Loucy (cell line): ENCODE measurements around the gene SPTBN2.

Experiments used
- H2AFZ ChIP-seq: fragments of 200-600 bp; sonication (generic); 2 replicates; pipeline ENCODE4 v1.6.0; 2016; ENCODE audit warnings: antibody characterized with exemption, mild to moderate bottlenecking, low read length, moderate library complexity
- H3F3A ChIP-seq: fragments of 200-600 bp; 2 replicates; pipeline ENCODE4 v1.6.0; 2016; ENCODE audit warnings: antibody characterized with exemption, low read depth, mild to moderate bottlenecking
- H3K27me3 ChIP-seq: fragments of 200-600 bp; sonication (generic); 2 replicates; pipeline ENCODE4 v1.6.1; 2014; ENCODE audit warnings: low read length, mild to moderate bottlenecking; ENCODE audit not compliant: insufficient read depth, poor library complexity, severe bottlenecking
- H3K36me3 ChIP-seq: fragments of 200-600 bp; sonication (generic); 2 replicates; pipeline ENCODE4 v1.6.1; 2016; ENCODE audit warnings: low read length; ENCODE audit not compliant: insufficient read depth
- H3K4me1 ChIP-seq: fragments of 200-600 bp; sonication (generic); 2 replicates; pipeline ENCODE4 v1.5.1; 2014; ENCODE audit warnings: low read length, mild to moderate bottlenecking; ENCODE audit not compliant: insufficient read depth, poor library complexity, severe bottlenecking
- H3K4me2 ChIP-seq: fragments of 200-600 bp; sonication (generic); 2 replicates; pipeline ENCODE4 v1.6.0; 2014; ENCODE audit warnings: antibody characterized with exemption, low read length, low read depth, mild to moderate bottlenecking; ENCODE audit not compliant: poor library complexity, severe bottlenecking
- H3K4me3 ChIP-seq: fragments of 200-600 bp; sonication (generic); 2 replicates; pipeline ENCODE4 v1.5.1; 2014; ENCODE audit warnings: low read length, mild to moderate bottlenecking, mixed read lengths; ENCODE audit not compliant: poor library complexity, severe bottlenecking
- H3K79me2 ChIP-seq: fragments of 200-600 bp; sonication (generic); 2 replicates; pipeline ENCODE4 v1.6.1; 2014; ENCODE audit warnings: low read length; ENCODE audit not compliant: insufficient read depth
- H3K9ac ChIP-seq: fragments of 200-600 bp; sonication (generic); 2 replicates; pipeline ENCODE4 v1.6.0; 2014; ENCODE audit warnings: mild to moderate bottlenecking, low read depth, low read length, moderate library complexity; ENCODE audit not compliant: poor library complexity, severe bottlenecking
- H3K9me2 ChIP-seq: fragments of 200-600 bp; sonication (generic); replicated peaks from 2 replicates; pipeline ENCODE4 v1.6.1; 2016; ENCODE audit warnings: low read depth, low read length, mixed read lengths
- H3K9me3 ChIP-seq: fragments of 200-600 bp; sonication (generic); 2 replicates; pipeline ENCODE4 v1.6.1; 2014; ENCODE audit warnings: mild to moderate bottlenecking, antibody characterized with exemption, low read length, low read depth; ENCODE audit not compliant: insufficient read depth
- H4K20me1 ChIP-seq: fragments of 200-600 bp; sonication (generic); 2 replicates; pipeline ENCODE4 v1.6.0; 2014; ENCODE audit warnings: antibody characterized with exemption, low read length, mild to moderate bottlenecking; ENCODE audit not compliant: insufficient read depth, poor library complexity, severe bottlenecking
- CTCF ChIP-seq: fragments of 200-600 bp; sonication (generic); conservative IDR thresholded peaks from 2 replicates; pipeline ENCODE4 v1.5.1; 2014; ENCODE audit warnings: mild to moderate bottlenecking, antibody characterized with exemption, low read length
- EZH2phosphoT487 ChIP-seq: fragments of 200-600 bp; IDR thresholded peaks from 2 replicates; pipeline ENCODE4 v1.6.1; 2018; ENCODE audit warnings: antibody characterized with exemption, mild to moderate bottlenecking, moderate library complexity, borderline replicate concordance

Gene SPTBN2

GRCh38 chr11:66659763-66660162 is 69.3 kb downstream of the SPTBN2 start:
- Histone ChIP-seq H3K4me2 (no peak overlapping the region), H3K9me3 (no peaks in the 10 kb centered on the region), H3K4me1 (no peaks in the 10 kb centered on the region), H3K27me3 (no peaks in the 10 kb centered on the region), H4K20me1 (peaks cover 11% of the 10 kb centered on the region), H3K36me3 (peaks cover 61% of the 10 kb centered on the region), H3K9ac (no peak overlapping the region), H3F3A (no peaks in the 10 kb centered on the region), H3K9me2 (no peaks in the 10 kb centered on the region), H3K79me2 (peaks cover 21% of the 10 kb centered on the region; the same call in 1 of the 2 replicates), H3K4me3 (no peak overlapping the region), H2AFZ (no peak overlapping the region)
- TF ChIP-seq EZH2phosphoT487 (no peak), CTCF (no peak)

- no peak overlapping the region for H3K9ac ChIP-seq
- TF ChIP-seq CTCF, result no peak
- peaks cover 59% of the 10 kb centered on the region for H3K79me2 ChIP-seq
- H4K20me1 ChIP-seq, result peaks cover 32% of the 10 kb centered on the region
- no peak overlapping the region for H3K4me2 ChIP-seq
- peaks cover 49% of the 10 kb centered on the region for H3K36me3 ChIP-seq
- H3K9me3 ChIP-seq, result no peaks in the 10 kb centered on the region
- no peak overlapping the region for H2AFZ ChIP-seq
- no peak overlapping the region for H3K4me3 ChIP-seq
- H3K4me1 ChIP-seq, result no peaks in the 10 kb centered on the region
- H3K9me2 ChIP-seq, result no peaks in the 10 kb centered on the region
- H3K27me3 ChIP-seq, result no peaks in the 10 kb centered on the region
- H3F3A ChIP-seq, result no peaks in the 10 kb centered on the region
These were observed 75.9 kb downstream of the SPTBN2 start for GRCh38 chr11:66653123-66653522.

GRCh38 chr11:66652651-66653050 is 76.4 kb downstream of the SPTBN2 start:
- no peak overlapping the region for H3K4me3 ChIP-seq
- no peaks in the 10 kb centered on the region for H3F3A ChIP-seq
- peaks cover 50% of the 10 kb centered on the region for H3K36me3 ChIP-seq
- no peaks in the 10 kb centered on the region for H3K4me1 ChIP-seq
- H4K20me1 ChIP-seq, result peaks cover 37% of the 10 kb centered on the region
- H3K9me2 ChIP-seq, result no peaks in the 10 kb centered on the region
- no peak overlapping the region for H2AFZ ChIP-seq
- H3K79me2 ChIP-seq, result peaks cover 64% of the 10 kb centered on the region
- H3K9me3 ChIP-seq, result no peaks in the 10 kb centered on the region
- no peak overlapping the region for H3K4me2 ChIP-seq
- TF ChIP-seq CTCF, result no peak
- no peak for TF ChIP-seq EZH2phosphoT487
- H3K9ac ChIP-seq, result no peak overlapping the region
- H3K27me3 ChIP-seq, result no peaks in the 10 kb centered on the region
